Activated naive CD4-positive, alpha-beta T cell treated with anti-CD3 and anti-CD28 coated beads, Interleukin-2, amount 50 U/mL, for 16 hours (primary cell): Measurements from ENCODE around the gene CDC123.
"Not testable (repeated sequence)": the region's sequence is repeated elsewhere in the genome, so short reads cannot be mapped to it uniquely, and the experiment has no call there.

Source experiments
- DNase-seq: peaks from one replicate; pipeline ENCODE4 v3.0.0-alpha.2; 2020

The CDC123 gene

DNA sequence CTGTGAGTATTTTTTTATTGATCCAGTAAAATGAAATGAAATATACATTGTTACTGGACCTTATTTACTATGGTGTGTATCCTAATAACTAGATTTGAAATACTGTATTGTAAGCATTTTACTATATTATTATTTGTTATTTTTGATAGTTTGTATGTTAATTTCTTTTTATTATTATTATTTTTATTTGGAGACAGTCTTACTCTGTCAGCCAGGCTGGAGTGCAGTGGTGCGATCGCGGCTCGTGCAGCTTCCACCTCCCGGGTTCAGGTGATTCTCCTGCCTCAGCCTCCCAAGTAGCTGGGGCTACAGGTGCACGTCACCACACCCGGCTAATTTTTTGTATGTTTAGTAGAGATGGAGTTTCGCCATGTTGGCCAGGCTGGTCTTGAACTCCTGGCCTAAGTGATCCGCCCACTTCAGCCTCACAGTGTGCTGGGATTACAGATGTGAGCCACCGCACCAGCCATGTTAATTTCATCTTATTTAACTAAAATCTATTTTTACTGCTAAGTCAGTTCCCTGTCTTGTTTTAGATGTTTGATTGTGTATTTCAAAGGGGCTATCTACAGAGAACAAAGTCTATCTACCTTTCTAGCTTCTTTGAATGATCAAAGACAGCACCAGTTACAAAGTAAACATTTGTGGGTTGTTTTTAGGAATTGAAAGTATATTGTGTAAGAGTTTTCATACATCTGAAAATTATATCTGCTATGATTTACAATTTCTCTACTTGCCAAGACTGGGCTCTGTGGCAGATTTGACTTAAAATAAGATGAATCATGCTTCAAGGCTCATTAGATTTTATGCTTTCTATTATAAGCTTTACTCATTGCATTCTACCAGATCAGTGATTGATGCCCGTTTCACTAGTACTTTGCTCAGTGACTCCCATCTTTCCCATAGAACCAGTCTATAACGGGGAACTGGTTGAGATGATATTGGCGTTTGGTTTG lies 41.6 kb downstream of the CDC123 start:
- no peak for DNase-seq

DNA sequence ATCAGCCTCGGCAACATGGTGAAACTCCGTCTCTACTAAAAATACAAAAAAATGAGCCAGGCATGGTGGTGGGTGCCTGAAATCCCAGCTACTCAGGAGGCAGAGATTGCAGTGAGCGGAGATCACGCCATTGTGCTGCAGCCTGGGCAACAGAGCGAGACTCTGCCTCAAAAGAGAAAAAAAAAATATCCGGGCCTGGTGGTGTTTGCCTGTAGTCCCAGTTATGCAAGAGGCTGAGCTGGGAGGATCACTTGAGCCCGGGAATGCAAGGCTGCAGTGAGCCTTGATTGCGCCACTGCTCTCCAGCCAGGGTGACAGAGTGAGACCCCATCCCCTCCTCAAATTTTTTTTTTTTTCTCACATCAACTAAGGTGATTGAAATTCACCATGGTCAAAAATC lies 42.8 kb downstream of the CDC123 start:
- DNase-seq: no peak

DNA sequence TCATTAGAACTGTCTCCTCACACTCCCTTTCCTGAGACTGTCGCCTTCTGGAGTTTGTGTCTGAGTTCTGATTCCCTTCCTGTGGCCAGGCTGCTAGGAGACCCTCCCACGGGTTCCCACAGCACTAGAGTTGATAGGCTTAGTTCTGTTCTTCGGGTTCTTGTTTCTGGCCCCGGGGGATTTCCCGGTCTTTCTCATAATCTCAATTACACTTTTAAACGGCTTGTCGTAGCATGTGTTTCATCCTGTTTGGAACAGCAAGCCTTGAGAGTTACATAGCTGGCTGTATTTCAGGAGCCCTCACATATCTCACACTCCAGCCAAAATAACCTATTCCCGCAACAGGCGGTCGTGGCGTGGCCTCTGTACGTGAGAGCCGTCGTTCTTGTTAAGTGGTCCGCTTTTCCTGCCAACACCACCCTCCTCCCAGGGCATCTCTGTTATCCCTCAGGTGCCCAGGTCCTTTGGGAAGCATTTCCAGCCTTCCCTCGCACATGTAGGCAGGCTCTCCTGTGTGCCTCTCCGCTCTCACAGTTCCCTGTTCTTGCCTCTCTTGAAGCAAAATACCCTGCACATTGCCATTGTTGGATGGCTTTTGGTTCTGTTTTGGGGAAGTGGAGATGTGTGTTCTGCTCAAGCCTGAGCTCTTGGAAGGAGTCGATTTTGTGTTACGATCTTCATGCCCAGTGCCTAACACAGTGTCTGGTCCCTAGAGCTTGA lies 46.0 kb downstream of the CDC123 start:
- peak; percentile 57 for DNase-seq

DNA sequence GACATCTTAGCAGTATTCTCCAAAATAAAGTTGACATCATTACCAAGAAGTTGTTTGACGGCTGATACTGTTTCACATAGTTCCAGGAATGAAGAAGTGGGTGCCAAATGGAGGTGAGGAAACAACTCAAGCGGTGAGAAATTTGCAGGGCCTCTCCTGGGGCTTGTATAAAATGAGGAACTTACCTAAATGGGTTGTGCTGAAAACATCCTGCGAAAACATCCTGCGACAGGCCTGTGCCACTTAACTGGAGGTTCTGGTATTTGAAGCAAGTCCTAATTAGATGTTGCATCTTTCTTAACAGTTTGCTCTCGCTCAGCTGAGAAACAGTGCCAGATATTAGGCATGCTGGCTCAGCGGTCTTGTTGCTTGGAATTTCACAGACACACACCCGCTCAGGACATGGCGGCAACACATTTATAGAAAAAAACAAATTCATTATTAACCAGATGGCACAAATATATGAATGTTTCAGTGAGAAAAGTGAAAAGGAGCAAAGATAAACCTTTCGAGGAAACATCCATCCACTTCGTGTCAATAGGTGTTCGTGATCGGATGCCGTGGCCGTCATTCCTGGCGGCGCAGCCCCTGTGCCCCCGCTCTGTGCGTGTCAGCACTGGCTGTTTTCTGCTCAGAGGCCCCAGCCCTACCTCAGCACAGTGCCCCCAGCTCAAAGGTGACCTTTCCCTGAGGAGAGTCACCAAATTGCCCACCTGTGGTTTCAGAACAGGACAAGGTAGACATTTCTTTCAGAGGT lies 48.1 kb downstream of the CDC123 start:
- no peak for DNase-seq

DNA sequence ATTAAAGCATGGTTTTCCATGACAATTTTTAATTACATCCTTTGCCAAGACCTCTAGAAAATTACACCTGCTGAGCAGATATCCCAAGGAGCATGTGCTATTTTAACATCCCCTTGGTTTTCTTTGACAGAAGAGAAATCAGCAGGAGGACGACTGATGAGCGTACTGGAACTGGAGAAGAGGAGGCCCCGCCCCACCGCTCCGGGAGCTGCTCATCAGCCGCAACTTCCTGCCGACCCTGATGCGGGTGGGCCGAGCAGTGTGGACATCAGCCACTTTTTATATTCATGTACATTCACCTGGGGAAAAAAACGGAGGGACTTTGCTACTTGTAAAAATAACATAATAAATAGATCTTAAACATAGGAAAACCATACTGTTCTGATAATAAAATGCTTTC lies 54.2 kb downstream of the CDC123 start:
- DNase-seq: no peak

DNA sequence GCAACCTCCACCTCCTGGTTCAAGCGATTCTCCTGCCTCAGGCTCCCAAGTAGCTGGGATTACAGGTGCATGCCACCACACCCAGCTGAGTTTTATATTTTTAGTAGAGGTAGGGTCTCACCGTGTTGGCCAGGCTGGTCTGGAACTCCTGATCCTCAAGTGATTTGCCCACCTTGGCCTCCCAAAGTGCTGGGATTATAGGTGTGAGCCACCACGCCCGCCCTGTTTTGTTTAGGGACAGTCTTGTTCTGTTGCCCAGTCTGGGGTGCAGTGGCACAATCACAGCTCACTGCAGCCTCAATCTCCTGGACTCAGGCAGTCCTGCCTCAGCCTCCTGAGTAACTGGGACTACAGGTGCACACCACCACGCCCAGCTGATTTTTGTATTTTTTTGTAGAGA lies 54.7 kb downstream of the CDC123 start:
- DNase-seq: not testable (repeated sequence)

DNA sequence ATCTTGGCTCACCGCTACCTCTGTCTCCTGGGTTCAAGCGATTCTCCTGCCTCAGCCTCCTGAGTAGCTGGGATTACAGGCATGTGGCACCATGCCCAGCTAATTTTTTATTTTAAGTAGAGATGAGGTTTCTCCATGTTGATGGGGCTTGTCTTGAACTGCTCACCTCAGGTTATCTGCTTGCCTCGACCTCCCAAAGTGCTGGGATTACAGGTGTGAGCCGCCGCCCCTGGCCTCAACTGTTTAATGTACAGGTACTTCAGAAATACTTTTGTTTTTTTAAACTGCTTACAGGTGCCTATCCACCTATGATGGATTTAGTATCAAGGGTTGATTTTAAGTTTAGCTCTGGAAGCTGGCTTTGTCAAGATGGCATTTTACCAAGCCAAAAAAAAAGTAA lies 55.6 kb downstream of the CDC123 start:
- DNase-seq: no peak

DNA sequence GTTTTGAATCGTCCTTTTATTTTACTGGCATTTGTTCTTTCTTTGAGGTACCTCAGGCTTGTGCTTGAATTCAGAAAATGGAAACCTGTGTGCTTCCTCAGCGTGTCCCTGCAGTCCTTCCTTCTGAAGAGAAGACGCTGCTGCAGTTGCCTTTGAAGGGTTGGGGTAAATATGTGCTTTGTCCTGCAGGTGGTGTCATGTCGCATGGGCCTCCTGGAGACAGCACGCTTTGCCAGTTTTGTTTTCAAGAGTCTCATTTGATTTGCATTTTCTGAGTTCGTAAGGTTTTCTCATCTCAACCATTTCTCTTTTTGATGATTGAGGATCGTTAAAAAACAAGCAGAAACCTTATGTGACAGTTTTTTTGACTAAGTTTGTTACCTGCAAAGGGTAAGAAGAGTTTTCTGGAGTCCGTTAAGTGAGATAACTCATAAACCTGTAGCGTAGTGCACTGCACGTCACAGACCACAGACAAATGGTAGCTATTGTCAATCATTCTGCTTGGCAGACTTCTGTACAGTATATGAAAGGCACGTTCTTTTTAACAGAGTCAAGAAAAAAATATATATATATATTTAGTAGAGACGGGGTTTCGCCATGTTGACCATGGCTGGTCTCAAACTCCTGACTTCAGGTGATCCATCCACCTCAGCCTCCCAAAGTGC lies 57.0 kb downstream of the CDC123 start:
- DNase-seq: no peak

DNA sequence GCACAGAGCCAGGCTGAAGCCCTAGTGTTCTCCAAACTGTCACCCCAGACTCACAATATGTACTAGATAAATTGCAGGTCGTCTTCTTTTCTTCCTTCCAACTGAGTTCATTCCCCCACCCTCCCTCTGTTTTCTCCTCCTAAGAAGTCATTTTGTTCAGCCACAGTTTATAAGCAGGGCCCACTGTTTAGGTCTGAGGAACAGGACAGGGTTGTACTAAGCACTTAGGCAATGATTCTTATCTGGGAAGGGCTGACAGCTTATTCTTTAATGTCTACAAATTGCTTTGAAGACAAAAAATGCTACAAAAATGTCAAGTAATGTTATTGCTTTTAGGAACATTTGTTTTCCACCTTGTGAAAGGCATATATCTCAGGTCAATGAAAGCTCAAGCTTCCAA lies 59.1 kb downstream of the CDC123 start:
- DNase-seq: no peak

DNA sequence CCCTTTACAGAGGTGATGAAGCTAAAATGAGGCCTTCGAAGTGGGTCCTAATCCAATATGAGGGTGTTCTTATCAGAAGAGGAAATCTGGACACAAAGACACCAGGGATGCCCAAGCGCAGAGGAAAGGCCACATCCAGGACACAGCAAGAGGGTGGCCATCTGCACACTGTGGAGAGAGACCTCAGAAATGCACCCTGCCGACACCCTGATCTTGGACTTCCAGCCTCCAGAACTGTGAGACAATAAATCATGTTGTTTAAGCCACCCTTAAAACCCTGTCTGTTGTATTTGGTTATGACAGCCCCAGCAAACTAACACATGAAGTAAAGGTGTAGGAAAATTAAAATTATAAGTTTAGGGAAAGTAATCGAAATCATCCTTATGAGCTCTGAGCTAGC lies 64.0 kb downstream of the CDC123 start:
- no peak for DNase-seq

DNA sequence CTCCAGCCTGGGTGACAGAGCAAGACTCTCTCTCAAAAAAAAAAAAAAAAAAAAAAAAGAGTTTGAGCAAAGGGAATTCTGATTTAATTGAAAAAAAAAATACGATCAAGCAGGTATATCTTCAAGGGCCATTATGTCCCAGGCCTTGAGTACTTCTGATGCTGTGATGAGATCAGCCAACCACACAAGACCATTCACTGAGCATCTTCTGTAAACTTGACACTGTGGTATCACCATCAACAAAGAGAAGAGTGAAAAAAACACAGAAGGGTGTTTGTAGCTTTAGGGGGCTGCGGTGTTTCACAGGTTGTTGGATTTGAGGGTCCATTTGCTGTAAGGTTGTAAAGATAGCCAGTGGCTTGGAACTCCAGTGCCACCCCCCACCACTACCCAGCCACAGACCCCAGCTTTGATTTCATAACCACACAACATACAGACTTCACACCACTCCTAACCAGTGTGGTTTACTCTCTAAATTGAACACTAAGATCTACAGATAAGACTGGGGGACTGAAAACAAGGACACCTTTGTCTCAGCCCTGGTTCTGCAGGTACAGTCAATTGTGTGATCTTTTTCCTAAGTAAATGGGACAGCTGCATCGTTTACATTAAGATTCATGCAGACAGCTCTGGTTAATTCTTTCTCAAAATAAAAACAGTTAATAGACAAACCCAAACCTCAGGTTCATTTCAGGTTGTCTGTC lies 66.4 kb downstream of the CDC123 start:
- DNase-seq: no peak

DNA sequence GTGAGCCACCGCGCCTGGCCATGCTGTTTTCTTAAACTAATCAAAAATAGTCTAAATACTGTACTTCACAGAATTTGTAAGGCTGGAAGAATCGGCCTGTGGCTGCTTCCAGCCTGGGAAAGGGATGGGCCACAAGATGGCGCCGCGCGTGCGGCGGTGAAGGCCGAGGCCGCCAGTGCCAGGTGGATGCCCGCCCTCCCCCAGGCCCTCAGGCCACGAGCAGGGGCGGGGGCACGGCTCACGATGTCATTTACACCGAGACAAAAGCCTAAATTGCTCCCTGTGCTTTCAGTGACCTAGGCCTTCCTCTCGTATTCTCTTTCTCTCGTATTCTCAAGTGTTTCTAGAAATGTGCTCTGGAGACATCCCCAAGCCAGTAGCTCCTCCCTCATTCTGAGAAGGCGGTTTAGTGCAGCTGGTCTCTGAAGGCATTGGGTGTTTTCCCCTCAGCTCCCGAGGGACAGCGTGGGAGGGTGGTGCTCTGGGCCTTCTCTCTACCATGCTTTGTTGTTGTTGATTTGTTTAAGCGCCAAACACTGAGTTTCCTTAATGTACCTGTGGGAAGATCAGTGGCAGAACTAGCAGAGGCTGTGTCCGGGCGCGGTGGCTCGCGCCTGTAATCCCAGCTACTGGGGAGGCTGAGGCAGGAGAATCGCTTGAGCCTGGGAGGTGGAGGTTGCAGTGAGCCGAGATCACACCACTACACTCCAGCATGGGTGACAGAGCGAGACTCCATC lies 68.4 kb downstream of the CDC123 start:
- DNase-seq: peak; percentile 76

DNA sequence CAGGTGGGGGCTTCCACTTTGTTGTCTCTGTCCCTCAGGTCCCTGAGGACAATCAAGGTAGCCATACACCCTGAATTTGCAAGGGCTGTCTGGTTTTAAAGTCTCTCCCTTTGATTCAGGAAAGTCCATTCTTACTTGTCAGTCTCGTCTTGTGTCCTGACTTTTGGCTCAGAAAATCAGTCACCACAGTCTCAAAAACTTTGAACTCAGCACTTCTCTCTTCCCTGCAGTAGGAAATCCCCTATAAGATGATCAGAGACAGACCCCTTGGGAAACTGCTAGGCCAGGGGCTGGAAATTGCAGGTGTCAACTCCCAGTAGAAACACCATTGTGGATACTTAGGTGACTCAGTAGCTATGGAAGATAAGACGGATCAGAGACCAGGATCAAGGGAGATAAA lies 73.1 kb downstream of the CDC123 start:
- DNase-seq: no peak

DNA sequence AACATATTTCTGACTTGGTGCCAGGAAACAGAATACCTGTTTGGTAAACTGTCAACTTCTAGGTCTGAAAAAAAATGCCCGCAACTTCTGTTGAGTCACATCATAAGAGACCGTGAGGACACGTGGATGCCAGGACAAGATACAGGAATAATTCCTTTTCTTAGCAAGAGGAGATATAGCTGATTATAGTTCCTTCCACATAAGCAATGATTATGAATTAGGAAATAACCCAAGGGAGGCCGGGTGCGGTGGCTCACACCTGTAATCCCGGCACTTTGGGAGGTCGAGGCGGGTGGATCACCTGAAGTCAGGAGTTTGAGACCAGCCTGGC lies 75.2 kb downstream of the CDC123 start:
- no peak for DNase-seq

DNA sequence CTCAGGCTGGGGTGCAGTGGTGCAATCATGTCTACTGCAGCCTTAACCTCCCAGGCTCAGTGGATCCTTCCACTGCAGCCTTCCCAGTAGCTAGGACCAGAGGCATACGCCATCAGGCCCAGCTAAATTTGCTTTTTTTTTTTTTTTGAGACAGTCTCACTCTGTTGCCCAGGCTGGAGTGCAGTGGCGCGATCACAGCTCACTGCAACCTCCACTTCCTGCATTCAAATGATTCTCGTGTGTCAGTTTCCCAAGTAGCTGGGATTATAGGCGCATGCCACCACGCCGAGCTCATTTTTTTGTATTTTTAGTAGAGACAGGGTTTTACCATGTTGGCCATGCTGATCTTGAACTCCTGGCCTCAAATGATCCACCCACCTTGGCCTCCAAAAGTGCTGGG lies 81.9 kb downstream of the CDC123 start:
- DNase-seq: not testable (repeated sequence)

DNA sequence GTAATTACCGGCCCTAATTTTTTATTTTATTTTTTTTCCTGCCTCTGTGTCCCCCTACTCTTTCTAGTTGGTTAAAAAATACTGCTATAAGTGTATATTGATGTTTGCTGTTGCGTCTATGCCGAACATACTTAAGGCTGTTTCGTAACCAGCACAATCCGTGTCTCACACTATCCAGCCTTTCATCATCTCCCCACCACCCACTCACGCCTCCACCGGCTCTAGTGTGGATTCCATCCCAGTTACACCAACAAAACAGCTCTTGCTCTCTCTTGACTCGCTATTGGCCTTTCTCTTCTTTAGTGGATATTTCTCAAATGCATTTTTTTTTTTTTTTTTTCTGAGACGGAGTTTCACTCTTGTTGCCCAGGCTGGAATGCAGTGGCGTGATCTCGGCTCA lies 83.3 kb downstream of the CDC123 start:
- DNase-seq: no peak

DNA sequence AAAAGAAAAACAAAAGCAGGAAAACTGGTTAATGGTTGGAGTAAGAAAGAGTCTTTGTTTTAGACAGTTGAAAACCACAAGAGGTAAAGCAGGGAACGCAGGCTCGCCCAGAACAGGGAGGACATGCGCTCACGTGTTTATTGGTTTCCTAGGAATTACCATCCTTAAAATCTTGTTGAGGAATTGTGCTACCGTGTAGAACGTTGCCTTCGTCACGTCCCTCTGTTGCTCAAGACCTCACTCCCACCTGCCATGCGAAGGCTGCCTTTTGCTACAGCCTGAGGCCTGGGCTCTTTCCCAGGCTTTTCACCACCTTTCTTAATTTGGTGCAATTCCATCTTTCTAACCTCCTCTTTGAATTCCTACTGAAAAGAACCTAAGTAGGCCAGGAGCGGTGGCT lies 91.8 kb downstream of the CDC123 start:
- DNase-seq: no peak

DNA sequence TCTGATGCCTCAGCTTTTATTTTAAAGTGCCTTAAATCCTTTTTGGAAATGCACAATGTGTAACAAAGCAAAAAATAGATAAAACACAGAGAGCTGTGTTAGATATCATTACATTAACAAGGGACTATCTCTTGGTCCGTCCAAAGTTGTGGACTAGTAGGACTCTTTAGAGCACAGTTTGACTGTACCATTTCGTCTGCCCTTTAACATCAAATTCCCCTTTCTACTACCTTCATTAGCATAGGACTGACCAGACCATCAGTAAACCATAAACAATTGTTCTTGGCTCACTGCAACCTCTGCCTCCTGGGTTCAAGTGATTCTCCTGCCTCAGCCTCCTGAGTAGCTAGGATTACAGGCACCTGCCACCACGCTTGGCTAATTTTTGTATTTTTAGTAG lies 101.8 kb downstream of the CDC123 start:
- DNase-seq: not testable (repeated sequence)

DNA sequence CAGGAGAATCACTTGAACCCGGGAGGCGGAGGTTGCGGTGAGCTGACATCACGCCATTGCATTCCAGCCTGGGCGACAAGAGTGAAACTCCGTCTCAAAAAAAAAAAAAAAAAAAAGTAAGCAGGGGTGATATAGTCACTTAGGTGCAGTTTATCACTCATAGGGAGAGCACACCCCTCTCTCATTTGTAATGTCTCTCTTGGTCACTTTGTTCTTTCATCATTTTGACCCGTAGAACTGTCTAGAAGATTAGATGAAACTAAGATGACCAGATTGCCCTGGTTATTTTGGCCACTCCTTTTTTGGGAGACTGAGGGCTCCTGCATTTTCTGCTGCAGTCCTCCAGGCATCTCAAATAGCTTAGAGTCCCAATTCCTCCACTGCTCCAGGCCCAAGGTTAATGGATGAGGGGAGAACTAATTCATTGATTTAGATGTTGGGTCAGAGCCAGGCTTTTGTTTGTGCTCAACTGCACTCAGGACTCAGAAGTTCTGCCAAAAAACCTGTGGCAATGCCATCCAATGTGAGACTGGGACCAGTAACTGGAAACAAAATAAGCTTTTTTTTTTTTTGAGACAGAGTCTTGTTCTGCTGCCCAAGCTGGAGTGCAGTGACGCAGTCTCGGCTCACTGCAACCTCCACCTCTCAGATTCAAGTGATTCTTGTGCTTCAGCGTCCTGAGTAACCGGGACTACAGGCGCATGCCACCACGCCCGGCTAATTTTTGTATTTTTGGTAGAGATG lies 103.4 kb downstream of the CDC123 start:
- DNase-seq: no peak
